ENCODE data around the gene FYCO1. TPM values are rescaled to one million over a fixed set of nuclear protein-coding genes. Genes with fewer than 3 reads are reported as not detected.

Gene FYCO1
- total RNA-seq, 1 experiment from 2014 or later = 15.4 TPM

- ATAC-seq = no peak
- no peak overlapping the region for H2AFZ ChIP-seq (ENCODE audit: low read length)
- H3K9ac ChIP-seq (ENCODE audit: low read length) = no peak overlapping the region
- no peaks in the 10 kb centered on the region for H3K27me3 ChIP-seq (ENCODE audit: low read length)
- no peaks in the 10 kb centered on the region for H3K9me2 ChIP-seq (replicated peaks; ENCODE audit: low read length)
- BruUV-seq (replicated peaks) = no TSS peak
- H3K27ac ChIP-seq (ENCODE audit: low read length) = no peak overlapping the region
- CTCF ChIA-PET = no interaction called here
- H4K20me1 ChIP-seq (ENCODE audit: low read length) = no peaks in the 10 kb centered on the region
- intact Hi-C loops (cut with micrococcal nuclease) = no loop called here
- no peaks in the 10 kb centered on the region for H3K9me3 ChIP-seq (ENCODE audit: low read length)
- DNase-seq = no peak
- no peak for TF ChIP-seq EZH2phosphoT487 (IDR thresholded peaks at IDR 0.05; ENCODE audit: borderline replicate concordance, low read length)
- TF ChIP-seq, protein P1, sequence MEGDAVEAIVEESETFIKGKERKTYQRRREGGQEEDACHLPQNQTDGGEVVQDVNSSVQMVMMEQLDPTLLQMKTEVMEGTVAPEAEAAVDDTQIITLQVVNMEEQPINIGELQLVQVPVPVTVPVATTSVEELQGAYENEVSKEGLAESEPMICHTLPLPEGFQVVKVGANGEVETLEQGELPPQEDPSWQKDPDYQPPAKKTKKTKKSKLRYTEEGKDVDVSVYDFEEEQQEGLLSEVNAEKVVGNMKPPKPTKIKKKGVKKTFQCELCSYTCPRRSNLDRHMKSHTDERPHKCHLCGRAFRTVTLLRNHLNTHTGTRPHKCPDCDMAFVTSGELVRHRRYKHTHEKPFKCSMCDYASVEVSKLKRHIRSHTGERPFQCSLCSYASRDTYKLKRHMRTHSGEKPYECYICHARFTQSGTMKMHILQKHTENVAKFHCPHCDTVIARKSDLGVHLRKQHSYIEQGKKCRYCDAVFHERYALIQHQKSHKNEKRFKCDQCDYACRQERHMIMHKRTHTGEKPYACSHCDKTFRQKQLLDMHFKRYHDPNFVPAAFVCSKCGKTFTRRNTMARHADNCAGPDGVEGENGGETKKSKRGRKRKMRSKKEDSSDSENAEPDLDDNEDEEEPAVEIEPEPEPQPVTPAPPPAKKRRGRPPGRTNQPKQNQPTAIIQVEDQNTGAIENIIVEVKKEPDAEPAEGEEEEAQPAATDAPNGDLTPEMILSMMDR (conservative IDR thresholded peaks at IDR 0.05; ENCODE audit: low read depth, low read length) = no peak
- TF ChIP-seq EZH2 (IDR thresholded peaks at IDR 0.05; ENCODE audit: low read length, unreplicated experiment) = no peak
- POLR2A ChIA-PET (ENCODE audit: unreplicated experiment) = no interaction called here
- H3K4me2 ChIP-seq (ENCODE audit: low read length) = no peak overlapping the region
- no peaks in the 10 kb centered on the region for H3F3A ChIP-seq (ENCODE audit: low read length, unreplicated experiment)
- H3K4me1 ChIP-seq (ENCODE audit: insufficient read depth, low read length) = peaks cover 62% of the 10 kb centered on the region
- H3K79me2 ChIP-seq (ENCODE audit: low read length) = peaks cover 37% of the 10 kb centered on the region
- no peak overlapping the region for H3K4me3 ChIP-seq (ENCODE audit: low read length)
- H3K36me3 ChIP-seq (ENCODE audit: low read depth, low read length) = peaks cover 35% of the 10 kb centered on the region
These were observed 11.9 kb downstream of the FYCO1 start for GRCh38 chr3:45983770-45984169.

DNA sequence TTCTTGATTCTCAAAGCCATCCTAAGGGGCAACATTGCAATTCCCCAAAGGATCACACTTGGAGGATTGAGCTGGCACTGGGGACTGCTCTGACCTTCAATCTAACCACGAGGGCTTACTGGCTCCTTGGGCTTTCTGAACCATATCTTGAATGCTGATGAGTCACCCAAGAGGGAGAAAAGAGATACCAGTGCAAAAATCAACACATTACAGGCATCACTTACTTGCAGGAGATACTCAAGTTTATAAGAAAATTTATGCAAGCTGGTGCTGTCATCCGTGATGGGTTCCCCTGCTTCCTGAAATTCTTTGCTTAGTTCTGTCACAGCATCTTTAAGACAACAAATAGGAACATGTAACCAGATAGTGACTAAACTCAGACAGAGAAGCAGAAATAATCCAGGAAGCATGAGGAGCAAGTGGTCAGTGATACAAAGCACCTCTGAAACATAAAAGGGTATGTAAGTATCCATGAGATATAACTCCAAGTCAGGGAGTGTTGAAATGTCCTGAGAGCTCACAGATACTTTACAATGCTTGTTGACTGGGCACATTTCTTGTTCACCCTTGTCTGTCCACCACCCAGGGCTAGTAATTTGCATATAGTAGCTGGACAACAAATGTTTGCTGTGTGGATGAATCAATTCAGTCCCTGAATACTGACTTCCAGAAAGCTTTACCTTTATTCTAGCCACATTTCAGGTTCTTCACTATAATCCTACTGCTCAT, 14.1 kb downstream of the FYCO1 start:
- no peaks in the 10 kb centered on the region for H3K9me2 ChIP-seq (replicated peaks; ENCODE audit: low read length)
- no peaks in the 10 kb centered on the region for H3K9me3 ChIP-seq (ENCODE audit: low read length)
- H3K27ac ChIP-seq (ENCODE audit: low read length) = no peak overlapping the region
- H3K4me3 ChIP-seq (ENCODE audit: low read length) = no peak overlapping the region
- ATAC-seq (no peak; the same call in 1 of the 2 replicates), DNase-seq (no peak)
- TF ChIP-seq, protein P1 (conservative IDR thresholded peaks at IDR 0.05; ENCODE audit: low read depth, low read length) = no peak
- TF ChIP-seq EZH2phosphoT487 (IDR thresholded peaks at IDR 0.05; ENCODE audit: borderline replicate concordance, low read length) = no peak
- TF ChIP-seq EZH2 (IDR thresholded peaks at IDR 0.05; ENCODE audit: low read length, unreplicated experiment) = no peak
- BruUV-seq (replicated peaks) = no TSS peak
- H2AFZ ChIP-seq (ENCODE audit: low read length) = no peak overlapping the region
- H3K4me1 ChIP-seq (ENCODE audit: insufficient read depth, low read length) = peaks cover 47% of the 10 kb centered on the region
- H3K4me2 ChIP-seq (ENCODE audit: low read length) = no peak overlapping the region
- H3K79me2 ChIP-seq (ENCODE audit: low read length) = peaks cover 15% of the 10 kb centered on the region
- peaks cover 42% of the 10 kb centered on the region for H3K36me3 ChIP-seq (ENCODE audit: low read depth, low read length)
- intact Hi-C loops (cut with micrococcal nuclease) = no loop called here
- no peak overlapping the region for H3K9ac ChIP-seq (ENCODE audit: low read length)
- ChIA-PET CTCF (interaction anchor here (1.1 kb wide), 1 partner anchor 43 kb away, joined by 4 read pairs; no protein-coding TSS in a partner anchor), POLR2A (ENCODE audit: unreplicated experiment) (no interaction called here)
- no peaks in the 10 kb centered on the region for H3F3A ChIP-seq (ENCODE audit: low read length, unreplicated experiment)
- H3K27me3 ChIP-seq (ENCODE audit: low read length) = no peaks in the 10 kb centered on the region
- H4K20me1 ChIP-seq (ENCODE audit: low read length) = no peaks in the 10 kb centered on the region

- Histone ChIP-seq H3K27ac (ENCODE audit: low read length) (no peak overlapping the region), H3K4me3 (ENCODE audit: low read length) (no peak overlapping the region), H3K4me2 (ENCODE audit: low read length) (no peak overlapping the region), H3K79me2 (ENCODE audit: low read length) (peaks cover 12% of the 10 kb centered on the region), H3K9me3 (ENCODE audit: low read length) (no peaks in the 10 kb centered on the region), H3K27me3 (ENCODE audit: low read length) (no peaks in the 10 kb centered on the region), H4K20me1 (ENCODE audit: low read length) (no peaks in the 10 kb centered on the region), H3F3A (ENCODE audit: low read length, unreplicated experiment) (no peaks in the 10 kb centered on the region), H2AFZ (ENCODE audit: low read length) (no peak overlapping the region), H3K9me2 (replicated peaks; ENCODE audit: low read length) (no peaks in the 10 kb centered on the region), H3K9ac (ENCODE audit: low read length) (no peak overlapping the region), H3K36me3 (ENCODE audit: low read depth, low read length) (peaks cover 42% of the 10 kb centered on the region), H3K4me1 (ENCODE audit: insufficient read depth, low read length) (peaks cover 40% of the 10 kb centered on the region)
- CTCF ChIA-PET = interaction anchor here (0.6 to 1.1 kb wide), 2 partner anchors 42 to 98 kb away, joined by 3 to 4 read pairs; no protein-coding TSS in a partner anchor
- no peak for ATAC-seq
- TF ChIP-seq, protein P1 (conservative IDR thresholded peaks at IDR 0.05; ENCODE audit: low read depth, low read length) = no peak
- TF ChIP-seq EZH2phosphoT487 (IDR thresholded peaks at IDR 0.05; ENCODE audit: borderline replicate concordance, low read length) (no peak), EZH2 (IDR thresholded peaks at IDR 0.05; ENCODE audit: low read length, unreplicated experiment) (no peak)
- intact Hi-C loops (cut with micrococcal nuclease) = no loop called here
- no TSS peak for BruUV-seq (replicated peaks)
- POLR2A ChIA-PET (ENCODE audit: unreplicated experiment) = no interaction called here
- no peak for DNase-seq
These were observed 14.8 kb downstream of the FYCO1 start for GRCh38 chr3:45980819-45981218.

All from PC-3 (cell line).